GM18507 (cell line): ENCODE results near the gene AKR1C2.
"Not testable (repeated sequence)": the region's sequence is repeated elsewhere in the genome, so short reads cannot be mapped to it uniquely, and the experiment has no call there.

Source experiments
- DNase-seq: peaks from one replicate; pipeline ENCODE4 v3.0.0; 2011; ENCODE audit warnings: low read depth; ENCODE audit not compliant: insufficient read length; ENCODE audit errors: extremely low spot score
- FAIRE-seq: peaks from 2 replicates; lab custom pipeline; 2011; peaks lifted over from hg19 to GRCh38; lab: Jason Lieb, UNC

AKR1C2 gene

DNA sequence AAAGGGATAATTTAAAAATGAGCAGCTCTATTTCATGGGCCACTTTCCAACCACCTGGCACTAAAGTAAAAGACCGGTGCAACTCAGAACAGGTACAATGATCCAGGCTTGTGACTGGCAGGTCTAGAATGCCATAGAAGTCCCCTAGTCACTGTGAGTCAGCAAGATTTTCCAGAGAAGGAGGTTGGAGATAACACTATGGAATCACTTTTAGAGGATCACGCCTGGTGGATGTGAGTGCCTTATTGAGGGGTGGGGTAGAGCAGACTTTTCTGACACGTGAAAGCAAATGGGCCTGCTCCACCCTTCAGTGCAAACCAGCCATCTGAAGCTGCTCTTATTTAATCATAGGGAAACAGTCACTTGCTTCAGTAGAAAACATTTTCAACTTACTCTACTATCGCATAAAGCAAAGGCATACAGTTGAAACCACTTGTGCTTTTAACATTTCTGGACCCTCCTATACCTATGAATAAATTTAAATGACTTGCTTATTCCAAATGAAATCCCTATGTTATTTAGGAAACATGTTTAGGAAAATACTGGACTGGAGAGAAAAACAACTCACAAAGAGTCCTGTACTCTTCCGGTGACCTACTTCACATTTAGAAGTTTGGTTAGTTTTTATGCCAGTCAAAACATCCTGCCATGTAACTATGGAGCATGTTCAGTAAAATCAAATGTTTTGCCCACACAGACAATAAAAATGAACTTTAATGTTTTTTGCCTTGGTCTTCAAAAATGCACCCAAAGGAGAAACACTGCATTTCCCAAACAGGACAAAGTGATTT is 61.9 kb downstream of the AKR1C2 start:
- DNase-seq: no peak
- FAIRE-seq: no peak

DNA sequence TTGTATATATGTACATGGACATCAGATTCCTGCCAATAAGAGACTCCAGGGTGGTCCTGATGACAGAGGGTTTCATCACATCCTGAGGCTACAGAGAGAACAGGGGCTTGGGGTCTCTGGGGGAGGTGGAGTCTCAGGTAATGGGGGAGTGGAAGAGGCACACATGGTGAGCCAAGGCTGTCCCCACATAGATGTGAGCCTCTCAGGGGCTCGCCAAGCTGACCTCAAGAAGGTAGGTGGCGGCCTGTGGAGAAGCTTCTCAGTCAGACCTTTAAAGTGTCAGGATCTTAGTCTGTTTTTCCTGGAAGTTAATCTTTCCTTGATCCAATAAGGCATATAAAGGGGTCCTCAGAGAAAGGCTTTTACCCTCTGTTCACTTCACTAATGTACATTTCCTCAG is 62.7 kb downstream of the AKR1C2 start:
- FAIRE-seq, DNase-seq: not testable (repeated sequence)

DNA sequence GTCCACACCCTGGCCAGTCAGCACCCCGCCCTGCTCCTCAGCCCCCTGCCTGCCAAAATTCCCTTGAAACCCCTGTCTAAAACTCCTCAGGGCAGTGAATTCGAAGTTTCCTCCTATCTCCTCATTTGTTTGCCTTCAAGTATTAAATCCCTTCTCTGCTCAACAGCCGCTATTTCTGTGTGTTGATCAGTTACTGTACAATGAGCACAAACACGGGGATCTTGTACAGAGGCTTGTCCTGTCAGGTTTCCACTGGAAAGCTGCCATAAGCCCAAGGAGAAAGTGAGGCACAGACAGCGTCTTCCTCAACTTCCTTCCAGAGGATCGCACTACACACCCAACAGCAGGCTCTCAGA is 63.6 kb downstream of the AKR1C2 start:
- DNase-seq, FAIRE-seq: not testable (repeated sequence)

DNA sequence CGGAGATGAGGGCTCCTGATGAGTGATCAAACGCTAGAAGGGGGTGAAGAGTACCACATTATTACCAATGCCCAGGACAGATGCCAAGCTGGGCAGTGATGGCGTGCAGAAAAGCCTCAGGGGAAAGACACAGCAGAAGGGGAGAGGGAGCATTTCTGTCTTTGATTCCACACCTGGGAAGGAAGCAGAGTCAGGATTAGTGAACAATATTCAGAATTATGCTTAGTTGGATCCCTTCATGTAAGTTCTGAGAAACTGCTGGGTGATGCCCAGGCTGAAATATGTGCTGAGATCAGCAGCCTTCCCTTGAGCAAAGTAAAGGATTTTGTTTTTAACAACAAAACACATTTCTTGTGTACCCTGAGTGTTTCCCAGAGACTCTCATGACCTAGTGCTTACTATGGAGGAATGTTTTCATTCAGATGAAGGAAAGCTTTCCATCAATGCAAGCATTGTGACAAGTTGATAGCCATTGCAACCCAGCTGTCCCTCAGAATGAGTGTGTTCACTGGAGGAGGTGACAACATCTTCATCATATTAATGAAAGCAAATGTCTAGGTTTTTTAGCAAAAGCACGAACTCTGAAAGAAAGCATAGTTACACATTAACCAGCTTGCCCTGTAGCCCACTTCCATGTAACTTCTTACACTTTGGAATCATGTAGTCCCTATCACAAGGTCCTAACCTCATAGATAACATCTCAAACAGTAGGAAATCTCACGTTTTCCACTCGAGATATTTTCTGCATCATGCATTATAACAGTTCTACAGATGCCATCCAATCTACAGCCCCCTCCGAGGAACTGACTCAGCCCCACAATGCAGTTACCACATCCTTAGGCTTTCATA is 64.2 kb downstream of the AKR1C2 start:
- FAIRE-seq: no peak
- no peak for DNase-seq
